DOHH2 (cell line): ENCODE data around the gene SPATA17.

Experiments used
- H3F3A ChIP-seq: fragments of 200-600 bp; sonication (generic), shearing (Covaris generic); 2 replicates; pipeline ENCODE4 v1.6.0; 2016; ENCODE audit warnings: antibody characterized with exemption, mild to moderate bottlenecking; ENCODE audit not compliant: control insufficient read depth, insufficient read depth
- H3K27ac ChIP-seq: fragments of 200-600 bp; sonication (generic); 2 replicates; pipeline ENCODE4 v1.5.1; 2014; ENCODE audit warnings: low read depth, mild to moderate bottlenecking, low read length, moderate library complexity
- H3K27me3 ChIP-seq: fragments of 200-600 bp; sonication (generic); 2 replicates; pipeline ENCODE4 v1.6.1; 2014; ENCODE audit warnings: mild to moderate bottlenecking, low read length, mixed read lengths; ENCODE audit not compliant: control insufficient read depth
- H3K36me3 ChIP-seq: fragments of 200-600 bp; sonication (generic); 2 replicates; pipeline ENCODE4 v1.6.1; 2014; ENCODE audit warnings: mild to moderate bottlenecking, low read length, moderate library complexity, mixed read lengths; ENCODE audit not compliant: control insufficient read depth
- H3K4me1 ChIP-seq: fragments of 200-600 bp; sonication (generic); 2 replicates; pipeline ENCODE4 v1.6.1; 2014; ENCODE audit warnings: mild to moderate bottlenecking, low read length, mixed read lengths; ENCODE audit not compliant: control insufficient read depth
- H3K4me2 ChIP-seq: fragments of 200-600 bp; sonication (generic); 2 replicates; pipeline ENCODE4 v1.6.0; 2014; ENCODE audit warnings: mild to moderate bottlenecking, low read length, moderate library complexity
- H3K4me3 ChIP-seq: fragments of 200-600 bp; sonication (generic); 2 replicates; pipeline ENCODE4 v1.5.1; 2014; ENCODE audit warnings: mild to moderate bottlenecking, low read length, mixed read lengths
- H3K79me2 ChIP-seq: fragments of 200-600 bp; sonication (generic); 2 replicates; pipeline ENCODE4 v1.6.1; 2014; ENCODE audit warnings: mild to moderate bottlenecking, low read length, mixed read lengths; ENCODE audit not compliant: control insufficient read depth
- H3K9me2 ChIP-seq: fragments of 200-600 bp; sonication (generic); replicated peaks from 2 replicates; pipeline ENCODE4 v1.6.1; 2014; ENCODE audit warnings: mild to moderate bottlenecking, low read length, mixed read lengths; ENCODE audit not compliant: control insufficient read depth
- H3K9me3 ChIP-seq: fragments of 200-600 bp; sonication (generic); 2 replicates; pipeline ENCODE4 v1.6.1; 2014; ENCODE audit warnings: antibody characterized with exemption, low read length, mixed read lengths; ENCODE audit not compliant: control insufficient read depth, insufficient read depth
- H4K20me1 ChIP-seq: fragments of 200-600 bp; sonication (generic); 2 replicates; pipeline ENCODE4 v1.6.0; 2014; ENCODE audit warnings: low read depth, mild to moderate bottlenecking, antibody characterized with exemption, low read length, moderate library complexity; ENCODE audit not compliant: control insufficient read depth, insufficient read depth
- EZH2phosphoT487 ChIP-seq: fragments of 200-600 bp; sonication (generic); IDR thresholded peaks from 2 replicates; pipeline ENCODE4 v1.6.1; 2017; ENCODE audit warnings: borderline replicate concordance, mild to moderate bottlenecking, antibody characterized with exemption, low read length, moderate library complexity, mixed read lengths
- TF ChIP-seq, protein P1 (sequence below): fragments of 200-600 bp; sonication (generic); IDR thresholded peaks from one replicate; pipeline ENCODE4 v1.5.1; 2014; ENCODE audit warnings: antibody characterized with exemption, mild to moderate bottlenecking, low read depth, low read length; ENCODE audit not compliant: poor library complexity, severe bottlenecking

The SPATA17 gene

DNA sequence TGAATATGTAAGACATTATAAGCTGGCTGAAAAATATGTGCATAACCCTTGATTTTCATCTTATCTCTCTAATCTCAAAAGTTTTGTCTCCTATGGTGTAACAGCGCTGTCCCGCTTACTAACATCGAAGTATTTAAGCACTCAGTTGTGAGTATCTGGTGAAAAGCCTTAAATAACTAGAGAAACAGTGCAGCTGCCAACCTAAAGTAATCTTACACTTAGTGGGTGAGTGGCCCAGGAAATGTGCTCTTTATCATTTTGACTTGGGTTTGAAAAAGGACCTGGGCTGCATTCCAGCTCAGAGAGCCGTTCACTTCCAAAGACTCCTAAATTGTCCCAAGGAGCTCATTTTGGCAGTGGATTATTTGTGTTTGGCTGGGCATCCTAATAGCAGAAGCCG is 225.9 kb downstream of the SPATA17 start:
- Histone ChIP-seq H3F3A (no peaks in the 10 kb centered on the region), H3K36me3 (no peaks in the 10 kb centered on the region), H3K27ac (no peak overlapping the region), H4K20me1 (no peaks in the 10 kb centered on the region), H3K4me1 (no peaks in the 10 kb centered on the region), H3K4me2 (no peak overlapping the region), H3K79me2 (no peaks in the 10 kb centered on the region), H3K4me3 (no peak overlapping the region), H3K9me3 (no peaks in the 10 kb centered on the region), H3K27me3 (no peaks in the 10 kb centered on the region), H3K9me2 (no peaks in the 10 kb centered on the region)
- TF ChIP-seq, protein P1, sequence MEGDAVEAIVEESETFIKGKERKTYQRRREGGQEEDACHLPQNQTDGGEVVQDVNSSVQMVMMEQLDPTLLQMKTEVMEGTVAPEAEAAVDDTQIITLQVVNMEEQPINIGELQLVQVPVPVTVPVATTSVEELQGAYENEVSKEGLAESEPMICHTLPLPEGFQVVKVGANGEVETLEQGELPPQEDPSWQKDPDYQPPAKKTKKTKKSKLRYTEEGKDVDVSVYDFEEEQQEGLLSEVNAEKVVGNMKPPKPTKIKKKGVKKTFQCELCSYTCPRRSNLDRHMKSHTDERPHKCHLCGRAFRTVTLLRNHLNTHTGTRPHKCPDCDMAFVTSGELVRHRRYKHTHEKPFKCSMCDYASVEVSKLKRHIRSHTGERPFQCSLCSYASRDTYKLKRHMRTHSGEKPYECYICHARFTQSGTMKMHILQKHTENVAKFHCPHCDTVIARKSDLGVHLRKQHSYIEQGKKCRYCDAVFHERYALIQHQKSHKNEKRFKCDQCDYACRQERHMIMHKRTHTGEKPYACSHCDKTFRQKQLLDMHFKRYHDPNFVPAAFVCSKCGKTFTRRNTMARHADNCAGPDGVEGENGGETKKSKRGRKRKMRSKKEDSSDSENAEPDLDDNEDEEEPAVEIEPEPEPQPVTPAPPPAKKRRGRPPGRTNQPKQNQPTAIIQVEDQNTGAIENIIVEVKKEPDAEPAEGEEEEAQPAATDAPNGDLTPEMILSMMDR = no peak
- TF ChIP-seq EZH2phosphoT487 = no peak

DNA sequence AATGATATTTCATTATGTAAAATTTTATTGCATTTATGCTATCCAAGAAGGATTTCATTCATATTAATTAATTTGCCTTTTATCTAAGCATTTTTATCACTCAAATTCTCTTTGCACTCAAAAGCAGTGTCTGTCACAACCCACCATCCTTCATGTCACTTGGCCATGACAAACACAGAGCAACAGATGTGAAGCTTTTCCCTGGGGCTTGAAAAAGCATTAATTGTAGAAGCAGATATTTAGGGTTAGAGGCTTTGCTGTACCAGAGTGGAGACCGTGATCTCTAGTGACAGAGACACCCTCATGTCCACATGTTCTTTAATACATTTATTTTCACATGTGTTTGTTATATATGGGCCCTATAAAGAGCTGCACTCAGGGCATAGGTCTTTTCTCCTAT is 230.5 kb downstream of the SPATA17 start:
- H3K4me3 ChIP-seq = no peak overlapping the region
- no peaks in the 10 kb centered on the region for H3K79me2 ChIP-seq
- H3F3A ChIP-seq = no peaks in the 10 kb centered on the region
- no peaks in the 10 kb centered on the region for H3K9me3 ChIP-seq
- H3K27me3 ChIP-seq = no peaks in the 10 kb centered on the region
- H3K36me3 ChIP-seq = no peaks in the 10 kb centered on the region
- TF ChIP-seq, protein P1 = no peak
- no peak for TF ChIP-seq EZH2phosphoT487
- no peak overlapping the region for H3K4me2 ChIP-seq
- no peaks in the 10 kb centered on the region for H3K4me1 ChIP-seq
- H3K9me2 ChIP-seq = no peaks in the 10 kb centered on the region
- no peaks in the 10 kb centered on the region for H4K20me1 ChIP-seq
- no peak overlapping the region for H3K27ac ChIP-seq

DNA sequence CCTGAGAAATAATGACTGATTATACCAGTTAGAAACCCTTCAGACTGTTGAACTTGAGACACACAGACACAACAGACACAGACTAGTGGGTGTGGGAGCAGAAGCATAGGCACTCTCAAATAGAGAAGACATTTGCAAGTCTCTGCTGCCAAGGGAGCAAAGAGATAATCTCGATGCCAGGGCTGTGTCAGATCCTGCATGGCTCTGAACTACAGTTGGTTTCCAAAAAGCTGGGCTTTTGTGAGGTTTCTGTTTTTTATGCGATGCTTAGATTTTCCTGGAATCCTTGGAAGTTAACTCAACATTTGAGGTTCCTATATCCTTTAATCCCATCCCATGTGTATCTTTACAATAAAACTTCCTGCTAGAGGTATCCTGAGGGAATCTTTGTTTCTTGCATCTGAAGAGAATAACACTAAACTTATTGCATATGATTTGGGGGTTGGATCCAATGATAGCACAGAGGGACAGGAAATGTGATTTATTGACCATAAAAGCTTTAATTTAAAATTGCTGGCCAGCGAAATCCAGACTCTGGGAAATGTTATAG is 236.4 kb downstream of the SPATA17 start:
- no peaks in the 10 kb centered on the region for H4K20me1 ChIP-seq
- no peaks in the 10 kb centered on the region for H3K27me3 ChIP-seq
- no peaks in the 10 kb centered on the region for H3K79me2 ChIP-seq
- no peak overlapping the region for H3K27ac ChIP-seq
- H3K4me3 ChIP-seq = no peak overlapping the region
- H3F3A ChIP-seq = no peaks in the 10 kb centered on the region
- TF ChIP-seq EZH2phosphoT487 = no peak
- TF ChIP-seq, protein P1 = no peak
- no peaks in the 10 kb centered on the region for H3K4me1 ChIP-seq
- H3K9me2 ChIP-seq = no peaks in the 10 kb centered on the region
- H3K9me3 ChIP-seq = no peaks in the 10 kb centered on the region
- H3K4me2 ChIP-seq = no peak overlapping the region
- no peaks in the 10 kb centered on the region for H3K36me3 ChIP-seq

DNA sequence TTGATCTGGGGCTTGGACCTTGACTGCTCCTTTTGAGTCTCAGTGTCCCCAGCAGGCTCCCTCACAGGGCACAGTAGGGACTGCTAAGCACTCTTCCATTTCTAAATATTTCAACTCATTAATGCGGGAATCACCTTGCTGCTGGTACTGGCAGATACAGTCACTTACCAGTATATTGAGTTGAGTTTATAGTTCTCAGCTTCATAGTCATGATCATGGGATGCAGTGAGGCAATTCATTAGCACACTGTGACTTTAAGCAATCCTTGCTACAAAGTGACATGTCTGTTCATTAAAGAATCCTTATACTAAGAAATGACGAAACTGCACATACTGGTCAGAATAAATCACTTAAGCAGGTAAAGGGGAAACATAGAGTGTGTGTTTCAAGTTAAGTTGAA is 240.8 kb downstream of the SPATA17 start:
- Histone ChIP-seq H3K36me3 (no peaks in the 10 kb centered on the region), H3K4me3 (no peak overlapping the region), H3K9me2 (no peaks in the 10 kb centered on the region), H4K20me1 (no peaks in the 10 kb centered on the region), H3K27ac (no peak overlapping the region), H3K4me2 (no peak overlapping the region), H3K27me3 (no peaks in the 10 kb centered on the region), H3K9me3 (no peaks in the 10 kb centered on the region), H3K79me2 (no peaks in the 10 kb centered on the region), H3F3A (no peaks in the 10 kb centered on the region), H3K4me1 (no peaks in the 10 kb centered on the region)
- TF ChIP-seq EZH2phosphoT487 = no peak
- TF ChIP-seq, protein P1 = no peak
